Smooth muscle cell (in vitro differentiated cells): Measurements from ENCODE around the gene PHYKPL. TPM values are rescaled to one million over a fixed set of nuclear protein-coding genes. Genes with fewer than 3 reads are reported as not detected.

Experiments
- DNase-seq: peaks from one replicate; lab custom pipeline; 2025; ENCODE audit not compliant: unreplicated experiment; lab: John Stamatoyannopoulos, UW
- H2AFZ ChIP-seq: fragments of 200-600 bp; sonication (generic); 2 replicates; pipeline ENCODE4 v1.6.0; 2016; ENCODE audit warnings: antibody characterized with exemption, low read depth, mild to moderate bottlenecking
- H3F3A ChIP-seq: fragments of 200-600 bp; sonication (generic); 2 replicates; pipeline ENCODE4 v1.6.0; 2017; ENCODE audit warnings: antibody characterized with exemption, low read depth
- H3K27ac ChIP-seq: fragments of 200-600 bp; sonication (generic); 2 replicates; pipeline ENCODE4 v1.5.1; 2016; ENCODE audit warnings: low read depth, mild to moderate bottlenecking
- H3K27me3 ChIP-seq: fragments of 200-600 bp; sonication (generic); 2 replicates; pipeline ENCODE4 v1.6.1; 2016; ENCODE audit warnings: low read depth, mild to moderate bottlenecking
- H3K36me3 ChIP-seq: fragments of 200-600 bp; sonication (generic); 2 replicates; pipeline ENCODE4 v1.5.1; 2016; ENCODE audit warnings: low read depth
- H3K4me1 ChIP-seq: fragments of 200-600 bp; sonication (generic); 2 replicates; pipeline ENCODE4 v1.5.1; 2016; ENCODE audit warnings: low read depth
- H3K4me2 ChIP-seq: fragments of 200-600 bp; sonication (generic); 2 replicates; pipeline ENCODE4 v1.6.0; 2016; ENCODE audit warnings: mild to moderate bottlenecking
- H3K4me3 ChIP-seq: fragments of 200-600 bp; sonication (generic); 2 replicates; pipeline ENCODE4 v1.5.1; 2016; ENCODE audit warnings: mild to moderate bottlenecking
- H3K79me2 ChIP-seq: fragments of 200-600 bp; sonication (generic); 2 replicates; pipeline ENCODE4 v1.6.0; 2016; ENCODE audit warnings: low read depth, mild to moderate bottlenecking
- H3K9ac ChIP-seq: fragments of 200-600 bp; sonication (generic); 2 replicates; pipeline ENCODE4 v1.6.0; 2016; ENCODE audit warnings: low read depth
- H3K9me3 ChIP-seq: fragments of 200-600 bp; sonication (generic); replicated peaks from 2 replicates; pipeline ENCODE4 v1.5.1; 2016; ENCODE audit warnings: low read depth
- H4K20me1 ChIP-seq: fragments of 200-600 bp; sonication (generic); 2 replicates; pipeline ENCODE4 v1.6.0; 2016; ENCODE audit warnings: low read depth
- WGBS: methylation state at CpG from one replicate; pipeline ENCODE4 v1.1.7; 2016; ENCODE audit warnings: low lambda C conversion rate; 5-methylcytosine and 5-hydroxymethylcytosine counted together
- polyA plus RNA-seq: library from polyadenylated mRNA; unstranded; fragments of >200 nt; fragmentation: Nextera tagmentation; extraction: Ambion mirVana; gene quantifications from 2 replicates; pipeline ENCODE4 v1.2.1, GENCODE V29; 2016
- total RNA-seq: library from RNA; depleted of rRNA; stranded (reverse); fragments of >200 nt; gene quantifications from 2 replicates; pipeline ENCODE4 v1.2.3, GENCODE V29; 2014
- TF ChIP-seq, protein P1 (sequence below): fragments of 200-600 bp; sonication (generic); IDR thresholded peaks from 2 replicates; pipeline ENCODE4 v1.5.1; 2017; ENCODE audit warnings: borderline replicate concordance, mild to moderate bottlenecking, antibody characterized with exemption; ENCODE audit not compliant: insufficient read depth, poor library complexity, severe bottlenecking

The PHYKPL gene
- total and polyA plus RNA-seq, 2 experiments from 2014 or later, result 15.7 to 27.8 TPM

GRCh38 chr5:178192244-178192643 lies 40.4 kb downstream of the PHYKPL start:
- H3K9me3 ChIP-seq, result no peaks in the 10 kb centered on the region
- no peak overlapping the region for H3K9ac ChIP-seq
- peaks cover 7% of the 10 kb centered on the region for H3K4me1 ChIP-seq
- DNase-seq, result no peak
- TF ChIP-seq, protein P1, sequence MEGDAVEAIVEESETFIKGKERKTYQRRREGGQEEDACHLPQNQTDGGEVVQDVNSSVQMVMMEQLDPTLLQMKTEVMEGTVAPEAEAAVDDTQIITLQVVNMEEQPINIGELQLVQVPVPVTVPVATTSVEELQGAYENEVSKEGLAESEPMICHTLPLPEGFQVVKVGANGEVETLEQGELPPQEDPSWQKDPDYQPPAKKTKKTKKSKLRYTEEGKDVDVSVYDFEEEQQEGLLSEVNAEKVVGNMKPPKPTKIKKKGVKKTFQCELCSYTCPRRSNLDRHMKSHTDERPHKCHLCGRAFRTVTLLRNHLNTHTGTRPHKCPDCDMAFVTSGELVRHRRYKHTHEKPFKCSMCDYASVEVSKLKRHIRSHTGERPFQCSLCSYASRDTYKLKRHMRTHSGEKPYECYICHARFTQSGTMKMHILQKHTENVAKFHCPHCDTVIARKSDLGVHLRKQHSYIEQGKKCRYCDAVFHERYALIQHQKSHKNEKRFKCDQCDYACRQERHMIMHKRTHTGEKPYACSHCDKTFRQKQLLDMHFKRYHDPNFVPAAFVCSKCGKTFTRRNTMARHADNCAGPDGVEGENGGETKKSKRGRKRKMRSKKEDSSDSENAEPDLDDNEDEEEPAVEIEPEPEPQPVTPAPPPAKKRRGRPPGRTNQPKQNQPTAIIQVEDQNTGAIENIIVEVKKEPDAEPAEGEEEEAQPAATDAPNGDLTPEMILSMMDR, result no peak
- H4K20me1 ChIP-seq, result no peaks in the 10 kb centered on the region
- no peak overlapping the region for H3K4me2 ChIP-seq
- no peaks in the 10 kb centered on the region for H3K79me2 ChIP-seq
- no peaks in the 10 kb centered on the region for H3K36me3 ChIP-seq
- H2AFZ ChIP-seq, result no peak overlapping the region
- H3K27me3 ChIP-seq, result no peaks in the 10 kb centered on the region
- 90% methylated on average over 2 of the region's 2 CpGs for WGBS
- no peak overlapping the region for H3K27ac ChIP-seq
- no peak overlapping the region for H3K4me3 ChIP-seq
- no peaks in the 10 kb centered on the region for H3F3A ChIP-seq

DNA sequence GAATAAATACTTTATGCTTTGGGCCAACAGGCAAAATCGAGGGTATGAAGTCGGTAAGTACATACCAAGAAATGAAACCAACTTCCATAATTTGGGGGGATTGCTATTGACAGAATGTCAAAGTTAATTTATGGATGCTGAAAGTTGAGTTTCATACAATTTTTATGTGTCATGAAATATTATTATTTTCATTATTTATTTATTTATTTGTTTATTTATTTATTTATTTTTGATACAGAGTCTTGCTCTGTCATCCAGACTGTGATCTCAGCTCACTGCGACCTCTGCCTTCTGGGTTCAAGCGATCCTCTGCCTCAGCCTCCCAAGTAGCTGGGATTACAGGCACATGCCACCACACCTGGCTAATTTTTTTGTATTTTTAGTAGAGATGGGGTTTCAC lies 40.9 kb downstream of the PHYKPL start:
- Histone ChIP-seq H3K27me3 (no peaks in the 10 kb centered on the region), H3F3A (no peaks in the 10 kb centered on the region), H3K4me2 (no peak overlapping the region), H3K27ac (no peak overlapping the region), H3K9ac (no peak overlapping the region), H4K20me1 (no peaks in the 10 kb centered on the region), H2AFZ (no peak overlapping the region), H3K9me3 (no peaks in the 10 kb centered on the region), H3K4me3 (no peak overlapping the region), H3K4me1 (peaks cover 7% of the 10 kb centered on the region), H3K36me3 (no peaks in the 10 kb centered on the region), H3K79me2 (no peaks in the 10 kb centered on the region)
- 69% methylated on average over 4 of the region's 4 CpGs for WGBS
- TF ChIP-seq, protein P1, result no peak
- no peak for DNase-seq

DNA sequence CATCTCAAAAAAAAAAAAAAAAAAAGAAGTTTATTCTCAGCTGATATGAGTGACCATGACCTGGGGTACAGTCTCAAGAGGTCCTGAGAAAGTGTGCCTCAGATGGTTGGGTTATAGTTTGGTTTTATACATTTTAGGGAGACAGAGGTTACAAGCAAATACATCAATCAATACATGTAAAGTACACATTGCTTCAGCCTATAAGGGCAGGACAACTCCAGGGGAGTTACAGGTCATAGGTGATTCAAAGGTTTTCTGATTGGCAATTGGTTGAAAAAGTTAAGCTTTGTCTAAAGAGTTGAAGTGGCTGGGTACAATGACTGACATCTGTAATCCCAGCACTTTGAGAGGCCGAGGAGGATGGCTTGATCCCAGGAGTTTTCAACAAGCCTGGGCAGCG lies 43.2 kb downstream of the PHYKPL start:
- Histone ChIP-seq H3K4me3 (no peak overlapping the region), H3F3A (no peaks in the 10 kb centered on the region), H3K4me2 (no peak overlapping the region), H3K4me1 (no peaks in the 10 kb centered on the region), H3K36me3 (no peaks in the 10 kb centered on the region), H2AFZ (no peak overlapping the region), H3K27me3 (no peaks in the 10 kb centered on the region), H3K9ac (no peak overlapping the region), H4K20me1 (no peaks in the 10 kb centered on the region), H3K27ac (no peak overlapping the region), H3K9me3 (no peaks in the 10 kb centered on the region), H3K79me2 (no peaks in the 10 kb centered on the region)
- WGBS, result 46% methylated on average over 2 of the region's 2 CpGs
- DNase-seq, result no peak
- TF ChIP-seq, protein P1, result no peak

DNA sequence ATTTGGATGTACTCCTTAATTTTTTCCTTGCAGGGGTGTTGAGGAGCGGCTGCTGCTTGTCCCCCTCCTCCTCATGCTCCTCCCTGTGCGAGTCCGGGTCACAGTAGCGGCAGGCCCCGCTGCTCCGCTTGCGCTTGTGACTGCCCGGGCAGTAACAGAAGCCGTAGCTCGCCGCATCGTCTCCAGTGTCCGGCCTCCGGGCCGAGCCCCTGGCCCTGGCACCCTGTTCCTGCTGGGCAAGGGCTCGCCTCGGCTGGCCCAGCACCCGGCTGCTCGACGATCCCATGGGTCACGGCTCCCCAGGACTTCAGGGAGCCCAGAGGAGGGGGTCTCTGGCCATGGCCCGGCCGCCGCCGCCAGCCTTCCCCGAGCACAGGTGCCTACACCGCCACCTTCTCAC lies 45.6 kb downstream of the PHYKPL start, which contains the start of gene GMCL2:
Gene GMCL2 (minus strand): TSS at position 358 of the 400 bp plus-strand sequence. CDS start 72 bp downstream, at position 286.
- Histone ChIP-seq H3K27me3 (no peaks in the 10 kb centered on the region), H3K4me3 (no peak within 1 kb of the TSS), H3F3A (no peaks in the 10 kb centered on the region), H3K27ac (no peak within 1 kb of the TSS), H4K20me1 (no peaks in the 10 kb centered on the region), H3K9me3 (no peaks in the 10 kb centered on the region), H2AFZ (no peak within 1 kb of the TSS), H3K4me1 (no peaks in the 10 kb centered on the region), H3K9ac (no peak within 1 kb of the TSS), H3K36me3 (no peaks in the 10 kb centered on the region), H3K4me2 (no peak within 1 kb of the TSS), H3K79me2 (no peaks in the 10 kb centered on the region)
- WGBS, result 98% methylated on average over 27 of the region's 27 CpGs
- TF ChIP-seq, protein P1, result no peak
- no peak for DNase-seq
